ENCODE measurements around the gene FERD3L. TPM values are rescaled to one million over a fixed set of nuclear protein-coding genes. Genes with fewer than 3 reads are reported as not detected.

FERD3L gene
- total and polyA plus RNA-seq, 2 experiments from 2014 or later: not detected

DNA sequence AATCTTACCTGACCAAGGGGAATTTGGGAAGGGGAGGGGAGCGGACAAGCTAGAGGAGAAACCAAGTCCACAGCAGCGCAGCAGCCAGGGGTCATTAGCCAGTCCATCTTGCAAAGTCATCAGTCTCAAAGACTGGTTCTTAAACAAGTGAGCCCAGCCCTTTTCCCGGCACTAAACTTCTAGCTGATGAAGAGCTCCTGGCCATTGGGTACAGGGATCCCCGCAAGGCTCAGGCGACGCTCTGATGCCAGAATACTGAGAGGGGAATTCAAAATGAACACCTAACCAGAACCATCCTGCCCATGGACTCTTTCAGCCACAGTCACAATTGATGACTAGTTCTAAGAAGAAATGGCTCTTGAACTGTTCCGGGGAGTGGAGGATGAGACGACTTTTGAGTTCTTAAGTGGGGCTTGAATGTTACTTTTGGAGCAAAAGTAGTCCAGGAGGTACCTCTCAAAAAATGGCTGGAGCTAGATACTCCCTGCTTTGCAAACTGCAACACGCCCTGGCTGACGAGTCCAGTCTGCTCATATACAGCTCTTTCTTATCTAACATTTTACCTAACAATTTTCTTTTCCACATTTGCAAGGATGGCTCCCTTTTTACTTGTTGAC is 25.2 kb downstream of the FERD3L start:
- ATAC-seq (no peak), DNase-seq (ENCODE audit: low spot score) (peak; percentile 55)
- Mint-ChIP-seq H3K36me3 (ENCODE audit: low read depth) (no peaks in the 10 kb centered on the region), H3K4me1 (peaks cover 48% of the 10 kb centered on the region), H3K4me3 (peak overlapping the region; percentile 70), H3K27ac (no peak overlapping the region), H3K9me3 (no peaks in the 10 kb centered on the region; the same call in 2 of the 3 replicates), H3K27me3 (ENCODE audit: insufficient read depth, low read depth, poor library complexity) (peaks cover 64% of the 10 kb centered on the region)
- Histone ChIP-seq H3K4me3 (peak overlapping the region; percentile 66), H3K4me1 (ENCODE audit: insufficient read depth) (peaks cover 59% of the 10 kb centered on the region), H3K36me3 (ENCODE audit: insufficient read depth) (no peaks in the 10 kb centered on the region), H3K9me2 (ENCODE audit: insufficient read depth) (no peaks in the 10 kb centered on the region), H4K20me1 (replicated peaks; ENCODE audit: insufficient read depth) (0 out of 2 replicates have a peak, but pooled peaks cover 2% of the 10 kb centered on the region), H3K4me2 (peak overlapping the region; percentile 75), H3K27me3 (ENCODE audit: insufficient read depth) (peaks cover 78% of the 10 kb centered on the region), H2AFZ (no peak overlapping the region; the same call in 1 of the 2 replicates), H3K79me2 (replicated peaks; ENCODE audit: insufficient read depth) (no peaks in the 10 kb centered on the region), H3K27ac (ENCODE audit: low read depth) (no peak overlapping the region), H3F3A (replicated peaks; ENCODE audit: low read depth) (peaks cover 9% of the 10 kb centered on the region)
- TF ChIP-seq EZH2 (IDR thresholded peaks at IDR 0.05; ENCODE audit: low read depth, unreplicated experiment): peak; percentile 12
- TF ChIP-seq, protein P1, sequence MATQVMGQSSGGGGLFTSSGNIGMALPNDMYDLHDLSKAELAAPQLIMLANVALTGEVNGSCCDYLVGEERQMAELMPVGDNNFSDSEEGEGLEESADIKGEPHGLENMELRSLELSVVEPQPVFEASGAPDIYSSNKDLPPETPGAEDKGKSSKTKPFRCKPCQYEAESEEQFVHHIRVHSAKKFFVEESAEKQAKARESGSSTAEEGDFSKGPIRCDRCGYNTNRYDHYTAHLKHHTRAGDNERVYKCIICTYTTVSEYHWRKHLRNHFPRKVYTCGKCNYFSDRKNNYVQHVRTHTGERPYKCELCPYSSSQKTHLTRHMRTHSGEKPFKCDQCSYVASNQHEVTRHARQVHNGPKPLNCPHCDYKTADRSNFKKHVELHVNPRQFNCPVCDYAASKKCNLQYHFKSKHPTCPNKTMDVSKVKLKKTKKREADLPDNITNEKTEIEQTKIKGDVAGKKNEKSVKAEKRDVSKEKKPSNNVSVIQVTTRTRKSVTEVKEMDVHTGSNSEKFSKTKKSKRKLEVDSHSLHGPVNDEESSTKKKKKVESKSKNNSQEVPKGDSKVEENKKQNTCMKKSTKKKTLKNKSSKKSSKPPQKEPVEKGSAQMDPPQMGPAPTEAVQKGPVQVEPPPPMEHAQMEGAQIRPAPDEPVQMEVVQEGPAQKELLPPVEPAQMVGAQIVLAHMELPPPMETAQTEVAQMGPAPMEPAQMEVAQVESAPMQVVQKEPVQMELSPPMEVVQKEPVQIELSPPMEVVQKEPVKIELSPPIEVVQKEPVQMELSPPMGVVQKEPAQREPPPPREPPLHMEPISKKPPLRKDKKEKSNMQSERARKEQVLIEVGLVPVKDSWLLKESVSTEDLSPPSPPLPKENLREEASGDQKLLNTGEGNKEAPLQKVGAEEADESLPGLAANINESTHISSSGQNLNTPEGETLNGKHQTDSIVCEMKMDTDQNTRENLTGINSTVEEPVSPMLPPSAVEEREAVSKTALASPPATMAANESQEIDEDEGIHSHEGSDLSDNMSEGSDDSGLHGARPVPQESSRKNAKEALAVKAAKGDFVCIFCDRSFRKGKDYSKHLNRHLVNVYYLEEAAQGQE (IDR thresholded peaks at IDR 0.05; ENCODE audit: unreplicated experiment): no peak

DNA sequence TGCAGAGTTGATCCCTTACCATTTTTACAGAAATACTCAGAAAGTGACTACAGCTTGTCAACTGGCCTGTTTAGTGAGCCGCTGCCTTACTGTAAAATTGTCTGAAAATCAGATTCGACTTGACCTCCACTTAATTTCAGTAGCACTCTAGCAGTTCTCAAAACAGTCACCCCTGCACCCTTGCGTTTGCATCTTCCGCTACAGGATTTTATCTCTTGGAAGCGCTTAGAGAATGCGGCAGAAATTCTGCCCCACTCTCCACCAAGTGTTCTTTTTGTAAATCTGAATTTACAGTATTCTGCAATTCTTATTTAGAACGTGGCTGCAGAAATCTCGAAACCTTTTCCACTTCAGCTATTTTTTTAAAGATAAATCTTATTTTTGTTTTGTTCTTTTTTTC is 25.8 kb downstream of the FERD3L start:
- Histone ChIP-seq H3K4me2 (peak overlapping the region; percentile 75), H3K27me3 (ENCODE audit: insufficient read depth) (peaks cover 84% of the 10 kb centered on the region), H3K9me2 (ENCODE audit: insufficient read depth) (no peaks in the 10 kb centered on the region)

More for the DNA sequence above, 25.8 kb downstream of the FERD3L start:
- Histone ChIP-seq H2AFZ (no peak overlapping the region), H3K27ac (ENCODE audit: low read depth) (no peak overlapping the region), H3K79me2 (replicated peaks; ENCODE audit: insufficient read depth) (no peaks in the 10 kb centered on the region), H3K4me3 (peak overlapping the region; percentile 66), H3K36me3 (ENCODE audit: insufficient read depth) (no peaks in the 10 kb centered on the region), H3K4me1 (ENCODE audit: insufficient read depth) (peaks cover 62% of the 10 kb centered on the region), H3F3A (replicated peaks; ENCODE audit: low read depth) (peaks cover 9% of the 10 kb centered on the region), H4K20me1 (replicated peaks; ENCODE audit: insufficient read depth) (0 out of 2 replicates have a peak, but pooled peaks cover 3% of the 10 kb centered on the region)
- H3K4me3 Mint-ChIP-seq: peak overlapping the region; percentile 70
- H3K27ac Mint-ChIP-seq: no peak overlapping the region
- no peaks in the 10 kb centered on the region; the same call in 2 of the 3 replicates for H3K9me3 Mint-ChIP-seq
- peaks cover 70% of the 10 kb centered on the region for H3K27me3 Mint-ChIP-seq (ENCODE audit: insufficient read depth, low read depth, poor library complexity)
- peaks cover 48% of the 10 kb centered on the region for H3K4me1 Mint-ChIP-seq
- TF ChIP-seq, protein P1 (IDR thresholded peaks at IDR 0.05; ENCODE audit: unreplicated experiment): no peak
- TF ChIP-seq EZH2phosphoT487 (IDR thresholded peaks at IDR 0.05; ENCODE audit: unreplicated experiment) (no peak), STAT1 (IDR thresholded peaks at IDR 0.05; ENCODE audit: unreplicated experiment) (no peak), EZH2 (IDR thresholded peaks at IDR 0.05; ENCODE audit: low read depth, unreplicated experiment) (peak; percentile 6), ZNF331 (CRISPR knock-in tag; IDR thresholded peaks at IDR 0.05; ENCODE audit: low read depth) (no peak)
- TF ChIP-seq, protein P2, sequence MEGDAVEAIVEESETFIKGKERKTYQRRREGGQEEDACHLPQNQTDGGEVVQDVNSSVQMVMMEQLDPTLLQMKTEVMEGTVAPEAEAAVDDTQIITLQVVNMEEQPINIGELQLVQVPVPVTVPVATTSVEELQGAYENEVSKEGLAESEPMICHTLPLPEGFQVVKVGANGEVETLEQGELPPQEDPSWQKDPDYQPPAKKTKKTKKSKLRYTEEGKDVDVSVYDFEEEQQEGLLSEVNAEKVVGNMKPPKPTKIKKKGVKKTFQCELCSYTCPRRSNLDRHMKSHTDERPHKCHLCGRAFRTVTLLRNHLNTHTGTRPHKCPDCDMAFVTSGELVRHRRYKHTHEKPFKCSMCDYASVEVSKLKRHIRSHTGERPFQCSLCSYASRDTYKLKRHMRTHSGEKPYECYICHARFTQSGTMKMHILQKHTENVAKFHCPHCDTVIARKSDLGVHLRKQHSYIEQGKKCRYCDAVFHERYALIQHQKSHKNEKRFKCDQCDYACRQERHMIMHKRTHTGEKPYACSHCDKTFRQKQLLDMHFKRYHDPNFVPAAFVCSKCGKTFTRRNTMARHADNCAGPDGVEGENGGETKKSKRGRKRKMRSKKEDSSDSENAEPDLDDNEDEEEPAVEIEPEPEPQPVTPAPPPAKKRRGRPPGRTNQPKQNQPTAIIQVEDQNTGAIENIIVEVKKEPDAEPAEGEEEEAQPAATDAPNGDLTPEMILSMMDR (conservative IDR thresholded peaks at IDR 0.05; ENCODE audit: low read depth in 2 of 2): no peak
- TF ChIP-seq, protein P3, sequence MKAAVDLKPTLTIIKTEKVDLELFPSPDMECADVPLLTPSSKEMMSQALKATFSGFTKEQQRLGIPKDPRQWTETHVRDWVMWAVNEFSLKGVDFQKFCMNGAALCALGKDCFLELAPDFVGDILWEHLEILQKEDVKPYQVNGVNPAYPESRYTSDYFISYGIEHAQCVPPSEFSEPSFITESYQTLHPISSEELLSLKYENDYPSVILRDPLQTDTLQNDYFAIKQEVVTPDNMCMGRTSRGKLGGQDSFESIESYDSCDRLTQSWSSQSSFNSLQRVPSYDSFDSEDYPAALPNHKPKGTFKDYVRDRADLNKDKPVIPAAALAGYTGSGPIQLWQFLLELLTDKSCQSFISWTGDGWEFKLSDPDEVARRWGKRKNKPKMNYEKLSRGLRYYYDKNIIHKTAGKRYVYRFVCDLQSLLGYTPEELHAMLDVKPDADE (IDR thresholded peaks at IDR 0.05): no peak
- no peak for DNase-seq (ENCODE audit: low spot score)
- ATAC-seq: no peak
- no peaks in the 10 kb centered on the region for H3K36me3 Mint-ChIP-seq (ENCODE audit: low read depth)
